Endothelial cell (in vitro differentiated cells): ENCODE data around the gene EPHA7. TPM values are rescaled to one million over a fixed set of nuclear protein-coding genes. Genes with fewer than 3 reads are reported as not detected.

Source experiments
- DNase-seq: peaks from one replicate; pipeline ENCODE4 v3.0.0; 2021; ENCODE audit warnings: low spot score
- H3K27ac Mint-ChIP-seq: one replicate; pipeline ENCODE4 v1.8.0; 2021; ENCODE audit warnings: mixed read lengths, inconsistent platforms; ENCODE audit not compliant: unreplicated experiment
- H3K27me3 Mint-ChIP-seq: one replicate; pipeline ENCODE4 v1.8.0; 2021; ENCODE audit warnings: mild to moderate bottlenecking, moderate library complexity, mixed read lengths, inconsistent platforms; ENCODE audit not compliant: unreplicated experiment
- H3K36me3 Mint-ChIP-seq: one replicate; pipeline ENCODE4 v1.8.0; 2021; ENCODE audit warnings: mild to moderate bottlenecking, low read depth, mixed read lengths, inconsistent platforms; ENCODE audit not compliant: unreplicated experiment
- H3K4me1 Mint-ChIP-seq: one replicate; pipeline ENCODE4 v1.8.0; 2021; ENCODE audit warnings: mild to moderate bottlenecking, mixed read lengths, inconsistent platforms; ENCODE audit not compliant: unreplicated experiment
- H3K4me3 Mint-ChIP-seq: one replicate; pipeline ENCODE4 v1.8.0; 2021; ENCODE audit warnings: mild to moderate bottlenecking, mixed read lengths, inconsistent platforms; ENCODE audit not compliant: unreplicated experiment
- H3K9me3 Mint-ChIP-seq: one replicate; pipeline ENCODE4 v1.8.0; 2021; ENCODE audit warnings: mixed read lengths, inconsistent platforms; ENCODE audit not compliant: unreplicated experiment
- CTCF ChIP-seq: fragments of 200-600 bp; sonication (generic); IDR thresholded peaks from one replicate; pipeline ENCODE4 v1.5.0; 2021; ENCODE audit warnings: antibody characterized with exemption; ENCODE audit not compliant: unreplicated experiment
- total RNA-seq: library from RNA; stranded (reverse); fragmentation: NEBNext Ultra II Directional; extraction: Animal tissue kit (Norgen Biotek cat#: 25700); gene quantifications from one replicate; pipeline ENCODE4 v1.2.1, GENCODE V29; 2021; ENCODE audit not compliant: unreplicated experiment

The EPHA7 gene
- total RNA-seq, 1 donor from 2014 or later, result 12.1 TPM

- no peak for TF ChIP-seq CTCF
- no peak for DNase-seq
- no peak overlapping the region for H3K4me3 Mint-ChIP-seq
- no peaks in the 10 kb centered on the region for H3K36me3 Mint-ChIP-seq
- H3K27ac Mint-ChIP-seq, result no peak overlapping the region
- no peaks in the 10 kb centered on the region for H3K27me3 Mint-ChIP-seq
- H3K9me3 Mint-ChIP-seq, result no peaks in the 10 kb centered on the region
- H3K4me1 Mint-ChIP-seq, result peaks cover 3% of the 10 kb centered on the region
These were observed 82.3 kb downstream of the EPHA7 start for GRCh38 chr6:93337014-93337413.

- no peaks in the 10 kb centered on the region for H3K9me3 Mint-ChIP-seq
- no peak for TF ChIP-seq CTCF
- no peaks in the 10 kb centered on the region for H3K27me3 Mint-ChIP-seq
- H3K4me3 Mint-ChIP-seq, result no peak overlapping the region
- DNase-seq, result no peak
- no peaks in the 10 kb centered on the region for H3K36me3 Mint-ChIP-seq
- no peaks in the 10 kb centered on the region for H3K4me1 Mint-ChIP-seq
- no peak overlapping the region for H3K27ac Mint-ChIP-seq
These were observed 89.9 kb downstream of the EPHA7 start for GRCh38 chr6:93329301-93330000.

GRCh38 chr6:93327857-93328256 lies 91.5 kb downstream of the EPHA7 start:
- TF ChIP-seq CTCF, result no peak
- H3K27ac Mint-ChIP-seq, result no peak overlapping the region
- H3K9me3 Mint-ChIP-seq, result no peaks in the 10 kb centered on the region
- no peak for DNase-seq
- H3K36me3 Mint-ChIP-seq, result no peaks in the 10 kb centered on the region
- no peaks in the 10 kb centered on the region for H3K27me3 Mint-ChIP-seq
- H3K4me3 Mint-ChIP-seq, result no peak overlapping the region
- no peaks in the 10 kb centered on the region for H3K4me1 Mint-ChIP-seq

- no peaks in the 10 kb centered on the region for H3K4me1 Mint-ChIP-seq
- no peak for TF ChIP-seq CTCF
- no peak overlapping the region for H3K27ac Mint-ChIP-seq
- no peaks in the 10 kb centered on the region for H3K36me3 Mint-ChIP-seq
- no peaks in the 10 kb centered on the region for H3K9me3 Mint-ChIP-seq
- no peaks in the 10 kb centered on the region for H3K27me3 Mint-ChIP-seq
- no peak for DNase-seq
- H3K4me3 Mint-ChIP-seq, result no peak overlapping the region
These were observed 93.6 kb downstream of the EPHA7 start for GRCh38 chr6:93325761-93326160.

- H3K27ac Mint-ChIP-seq, result no peak overlapping the region
- H3K36me3 Mint-ChIP-seq, result no peaks in the 10 kb centered on the region
- TF ChIP-seq CTCF, result no peak
- peaks cover 6% of the 10 kb centered on the region for H3K4me1 Mint-ChIP-seq
- H3K9me3 Mint-ChIP-seq, result no peaks in the 10 kb centered on the region
- no peak overlapping the region for H3K4me3 Mint-ChIP-seq
- no peaks in the 10 kb centered on the region for H3K27me3 Mint-ChIP-seq
- DNase-seq, result no peak
These were observed 95.7 kb downstream of the EPHA7 start for GRCh38 chr6:93323630-93324029.
